ENCODE results near the gene ZNF652.
A peak's percentile ranks its signal among the peaks of the same experiment; 100 is the strongest.
"Not testable (repeated sequence)": the region's sequence is repeated elsewhere in the genome, so short reads cannot be mapped to it uniquely, and the experiment has no call there.

The ZNF652 gene

GRCh38 chr17:49373115-49373514 lies 11.1 kb upstream of the ZNF652 start:
- Mint-ChIP-seq H3K9me3 (no peaks in the 10 kb centered on the region), H3K4me1 (peaks cover 3% of the 10 kb centered on the region), H3K4me3 (no peak overlapping the region), H3K27ac (no peak overlapping the region), H3K36me3 (ENCODE audit: low read depth) (no peaks in the 10 kb centered on the region), H3K27me3 (no peaks in the 10 kb centered on the region)
- no peak for ATAC-seq
- no peak for DNase-seq

GRCh38 chr17:49372425-49372824 lies 10.4 kb upstream of the ZNF652 start:
- DNase-seq (no peak), ATAC-seq (no peak)
- Mint-ChIP-seq H3K27me3 (no peaks in the 10 kb centered on the region), H3K9me3 (no peaks in the 10 kb centered on the region), H3K4me1 (peaks cover 3% of the 10 kb centered on the region), H3K4me3 (no peak overlapping the region), H3K36me3 (ENCODE audit: low read depth) (no peaks in the 10 kb centered on the region), H3K27ac (no peak overlapping the region)

GRCh38 chr17:49370971-49371834 lies 9.2 kb upstream of the ZNF652 start:
- no peaks in the 10 kb centered on the region for H3K9me3 Mint-ChIP-seq
- no peak overlapping the region for H3K4me3 Mint-ChIP-seq
- no peak for ATAC-seq
- no peaks in the 10 kb centered on the region for H3K27me3 Mint-ChIP-seq
- H3K27ac Mint-ChIP-seq = no peak overlapping the region
- H3K4me1 Mint-ChIP-seq = peaks cover 3% of the 10 kb centered on the region
- no peak for DNase-seq
- no peaks in the 10 kb centered on the region for H3K36me3 Mint-ChIP-seq (ENCODE audit: low read depth)

GRCh38 chr17:49369760-49370159 lies 7.7 kb upstream of the ZNF652 start:
- Mint-ChIP-seq H3K9me3 (no peaks in the 10 kb centered on the region), H3K4me3 (no peak overlapping the region), H3K27me3 (no peaks in the 10 kb centered on the region), H3K36me3 (ENCODE audit: low read depth) (no peaks in the 10 kb centered on the region), H3K4me1 (peaks cover 11% of the 10 kb centered on the region), H3K27ac (no peak overlapping the region)
- DNase-seq (no peak), ATAC-seq (no peak)

GRCh38 chr17:49369089-49369488 lies 7.0 kb upstream of the ZNF652 start:
- H3K4me3 Mint-ChIP-seq = no peak overlapping the region
- DNase-seq = no peak

GRCh38 chr17:49365667-49366066 lies 3.6 kb upstream of the ZNF652 start:
- Mint-ChIP-seq H3K4me1 (peaks cover 17% of the 10 kb centered on the region), H3K9me3 (no peaks in the 10 kb centered on the region), H3K27ac (no peak overlapping the region), H3K4me3 (no peak overlapping the region), H3K27me3 (peaks cover 2% of the 10 kb centered on the region), H3K36me3 (ENCODE audit: low read depth) (no peaks in the 10 kb centered on the region)
- ATAC-seq = no peak
- peak; percentile 38 for DNase-seq

More at GRCh38 chr17:49369089-49369488, 7.0 kb upstream of the ZNF652 start:
- H3K27ac Mint-ChIP-seq = no peak overlapping the region
- no peak for ATAC-seq
- no peaks in the 10 kb centered on the region for H3K36me3 Mint-ChIP-seq (ENCODE audit: low read depth)
- no peaks in the 10 kb centered on the region for H3K27me3 Mint-ChIP-seq
- no peaks in the 10 kb centered on the region for H3K9me3 Mint-ChIP-seq
- H3K4me1 Mint-ChIP-seq = peaks cover 11% of the 10 kb centered on the region

GRCh38 chr17:49365126-49365525 lies 3.1 kb upstream of the ZNF652 start:
- H3K27me3 Mint-ChIP-seq; H3K27ac Mint-ChIP-seq; H3K36me3 Mint-ChIP-seq (ENCODE audit: low read depth); H3K9me3 Mint-ChIP-seq; ATAC-seq; H3K4me3 Mint-ChIP-seq; DNase-seq: not testable (repeated sequence)
- H3K4me1 Mint-ChIP-seq = peaks cover 22% of the 10 kb centered on the region

- Mint-ChIP-seq H3K27me3 (peaks cover 2% of the 10 kb centered on the region), H3K27ac (no peak overlapping the region), H3K4me1 (peaks cover 32% of the 10 kb centered on the region), H3K4me3 (no peak overlapping the region), H3K9me3 (no peaks in the 10 kb centered on the region), H3K36me3 (ENCODE audit: low read depth) (no peaks in the 10 kb centered on the region)
- ATAC-seq (no peak), DNase-seq (no peak)
Measured at GRCh38 chr17:49364119-49364518, 2.1 kb upstream of the ZNF652 start.

GRCh38 chr17:49363251-49363650 lies 1.2 kb upstream of the ZNF652 start:
- Mint-ChIP-seq H3K9me3 (no peaks in the 10 kb centered on the region), H3K36me3 (ENCODE audit: low read depth) (no peaks in the 10 kb centered on the region), H3K4me3 (no peak overlapping the region), H3K4me1 (peaks cover 41% of the 10 kb centered on the region), H3K27me3 (peaks cover 2% of the 10 kb centered on the region), H3K27ac (no peak overlapping the region)
- ATAC-seq (no peak), DNase-seq (no peak)

- peaks cover 46% of the 10 kb centered on the region for H3K4me1 Mint-ChIP-seq
- no peaks in the 10 kb centered on the region for H3K36me3 Mint-ChIP-seq (ENCODE audit: low read depth)
- DNase-seq = no peak
- peaks cover 2% of the 10 kb centered on the region for H3K27me3 Mint-ChIP-seq
- peak overlapping the region; percentile 47 for H3K27ac Mint-ChIP-seq
- no peak for ATAC-seq
- no peaks in the 10 kb centered on the region for H3K9me3 Mint-ChIP-seq
- peak overlapping the region; percentile 79 for H3K4me3 Mint-ChIP-seq
Measured at GRCh38 chr17:49362723-49363117, 670 bp upstream of the ZNF652 start.

GRCh38 chr17:49361129-49361901 lies 735 bp downstream of the ZNF652 start:
- Mint-ChIP-seq H3K4me1 (peaks cover 55% of the 10 kb centered on the region), H3K36me3 (ENCODE audit: low read depth) (no peaks in the 10 kb centered on the region), H3K27me3 (peaks cover 2% of the 10 kb centered on the region), H3K27ac (peak overlapping the region; percentile 93), H3K9me3 (no peaks in the 10 kb centered on the region), H3K4me3 (peak overlapping the region; percentile 92)
- ATAC-seq (peak; percentile 65), DNase-seq (peak; percentile 66)

GRCh38 chr17:49360796-49361128 lies 1.3 kb downstream of the ZNF652 start:
- H3K4me3 Mint-ChIP-seq = peak overlapping the region; percentile 92
- H3K9me3 Mint-ChIP-seq = no peaks in the 10 kb centered on the region
- peaks cover 2% of the 10 kb centered on the region for H3K27me3 Mint-ChIP-seq
- H3K36me3 Mint-ChIP-seq (ENCODE audit: low read depth) = no peaks in the 10 kb centered on the region
- H3K27ac Mint-ChIP-seq = peak overlapping the region; percentile 93
- peaks cover 56% of the 10 kb centered on the region for H3K4me1 Mint-ChIP-seq
- no peak for ATAC-seq
- no peak for DNase-seq

GRCh38 chr17:49359990-49360795 lies 1.9 kb downstream of the ZNF652 start:
- no peaks in the 10 kb centered on the region for H3K9me3 Mint-ChIP-seq
- H3K36me3 Mint-ChIP-seq (ENCODE audit: low read depth) = no peaks in the 10 kb centered on the region
- H3K4me1 Mint-ChIP-seq = peaks cover 50% of the 10 kb centered on the region
- no peak for DNase-seq
- peak overlapping the region; percentile 92 for H3K4me3 Mint-ChIP-seq
- peaks cover 2% of the 10 kb centered on the region for H3K27me3 Mint-ChIP-seq
- no peak for ATAC-seq
- H3K27ac Mint-ChIP-seq = peak overlapping the region; percentile 93

- Mint-ChIP-seq H3K27me3 (peaks cover 2% of the 10 kb centered on the region), H3K27ac (peak overlapping the region; percentile 65), H3K4me1 (peaks cover 51% of the 10 kb centered on the region), H3K36me3 (ENCODE audit: low read depth) (no peaks in the 10 kb centered on the region), H3K4me3 (peak overlapping the region; percentile 64), H3K9me3 (no peaks in the 10 kb centered on the region)
- DNase-seq (no peak), ATAC-seq (no peak)
Measured at GRCh38 chr17:49358641-49359247, 3.3 kb downstream of the ZNF652 start.

Data from activated naive CD8-positive, alpha-beta T cell treated with anti-CD3 and anti-CD28 coated beads, Interleukin-2, amount 50 U/mL, for 24 hours (primary cell).